Measurements from ENCODE around the gene CDH20. TPM values are rescaled to one million over a fixed set of nuclear protein-coding genes. Genes with fewer than 3 reads are reported as not detected.

Gene CDH20
- 0.09 TPM for total RNA-seq
- 0.21 TPM for polyA plus RNA-seq
- long read RNA-seq, donor 1: 0 reads
- long read RNA-seq, donor 2: 0 reads
- long read RNA-seq, donor 3: 0 reads
- long read RNA-seq, donor 4: 0 reads
- long read RNA-seq, donor 5: 0 reads
- long read RNA-seq, donor 6: 0 reads
- long read RNA-seq, donor 7: 0 reads
- long read RNA-seq, donor 8: 0 reads
- long read RNA-seq, donor 9, partial matches to known transcripts: 0 of 1 reads
- long read RNA-seq, donor 9, other reads (novel, unspliced or antisense): 0 of 1 reads
- long read RNA-seq, donor 10: 0 reads

DNA sequence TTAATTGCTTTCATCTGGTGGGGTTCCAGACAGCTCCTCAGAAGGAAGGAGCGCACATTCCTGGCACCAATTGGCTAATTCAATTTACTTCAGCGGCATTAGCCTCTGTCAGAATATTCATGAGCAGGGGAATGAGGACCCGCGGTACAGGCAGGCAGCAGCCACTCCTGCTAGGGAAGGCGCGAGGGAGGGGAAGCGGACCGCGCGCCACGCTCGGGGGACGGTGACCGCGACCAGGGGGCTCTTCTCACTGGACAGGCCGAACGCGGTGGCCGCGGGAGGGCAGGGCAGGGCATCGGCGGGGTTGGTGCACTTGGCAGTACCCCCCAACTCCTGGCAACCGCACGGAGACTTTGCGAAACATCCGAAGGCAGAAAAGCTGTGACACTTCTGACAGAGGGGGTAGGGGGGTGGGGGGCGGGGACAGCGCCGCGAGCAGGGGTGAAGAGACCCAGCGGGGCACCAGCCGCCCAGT, at the start of gene CDH20:
Gene CDH20, plus strand, starts transcription at position 160 of the 475 bp plus-strand sequence.
- peaks cover 17 to 38% of the 10 kb centered on the region in 2 donors for H3K27me3 ChIP-seq (ENCODE audit: control insufficient read depth in 2 of 2, insufficient read depth in 1 of 2, low read length in 1 of 2)
- 5% methylated on average over 32 of the region's 32 CpGs for WGBS
- H3K9me3 ChIP-seq (ENCODE audit: control insufficient read depth in 2 of 2, insufficient read depth in 1 of 2, low read length in 1 of 2): no peaks in the 10 kb centered on the region
- no peak for DNase-seq (ENCODE audit: low read depth in 6 of 9, low spot score in 9 of 9)
- no peaks in the 10 kb centered on the region for H3K36me3 ChIP-seq (ENCODE audit: control insufficient read depth in 2 of 2, insufficient read depth in 2 of 2, low read length in 1 of 2)
- H3K4me1 ChIP-seq (ENCODE audit: control insufficient read depth in 2 of 2, insufficient read depth in 2 of 2, low read length in 2 of 2): no peaks in the 10 kb centered on the region
- H3K27ac ChIP-seq (ENCODE audit: low read depth in 1 of 2, low read length in 1 of 2): no peak within 1 kb of the TSS
- H3K4me3 ChIP-seq (ENCODE audit: low read length in 2 of 2): no peak within 1 kb of the TSS

DNA sequence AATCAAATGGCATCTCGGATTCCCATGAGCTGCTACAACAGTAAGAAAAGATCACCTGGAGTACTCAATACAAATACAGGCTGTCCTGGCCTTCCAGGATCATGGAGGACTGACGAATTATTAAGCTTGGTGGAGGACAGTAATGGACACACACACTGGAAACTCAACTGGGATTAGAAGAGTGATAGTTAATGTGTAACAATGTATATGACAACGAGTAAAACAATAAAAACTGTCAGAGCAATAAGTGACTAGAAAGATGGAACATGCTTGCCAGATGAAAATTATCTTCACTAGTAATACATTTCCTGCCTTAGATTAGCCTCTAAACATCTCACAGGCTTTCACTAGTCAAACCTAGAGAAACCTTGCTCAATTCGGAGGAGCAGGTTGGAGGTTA, 49.2 kb upstream of the CDH20 start:
- Histone ChIP-seq H3K9me3 (ENCODE audit: control insufficient read depth in 2 of 2, insufficient read depth in 1 of 2, low read length in 1 of 2) (no peaks in the 10 kb centered on the region), H3K27me3 (ENCODE audit: control insufficient read depth in 2 of 2, insufficient read depth in 1 of 2, low read length in 1 of 2) (no peaks in the 10 kb centered on the region), H3K4me1 (ENCODE audit: control insufficient read depth in 2 of 2, insufficient read depth in 2 of 2, low read length in 2 of 2) (no peaks in the 10 kb centered on the region), H3K36me3 (ENCODE audit: control insufficient read depth in 2 of 2, insufficient read depth in 2 of 2, low read length in 1 of 2) (no peaks in the 10 kb centered on the region), H3K4me3 (ENCODE audit: low read length in 2 of 2) (no peak overlapping the region), H3K27ac (ENCODE audit: low read depth in 1 of 2, low read length in 1 of 2) (no peak overlapping the region)
- 93% methylated on average over 4 of the region's 4 CpGs for WGBS
- DNase-seq (ENCODE audit: low read depth in 6 of 9, low spot score in 9 of 9): no peak

DNA sequence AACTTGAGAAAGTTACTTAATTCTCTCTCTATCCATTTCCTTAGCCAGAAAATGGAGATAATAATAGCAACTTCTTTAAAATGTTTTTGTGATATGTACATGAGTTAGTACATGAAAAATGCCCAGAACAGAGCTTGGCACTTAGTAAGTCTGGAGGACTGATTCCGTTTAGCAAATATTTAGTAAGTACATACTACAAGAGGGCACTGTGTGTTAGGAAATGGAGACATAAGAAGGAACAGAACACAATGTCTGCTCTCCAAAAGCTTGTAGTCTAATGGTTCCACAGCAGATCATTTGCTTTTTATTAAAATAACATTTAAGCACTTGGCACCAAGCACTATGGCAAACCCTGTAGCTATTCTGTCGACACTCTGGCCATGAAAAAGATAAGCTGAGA, 47.5 kb upstream of the CDH20 start:
- no peaks in the 10 kb centered on the region for H3K36me3 ChIP-seq (ENCODE audit: control insufficient read depth in 2 of 2, insufficient read depth in 2 of 2, low read length in 1 of 2)
- H3K4me3 ChIP-seq (ENCODE audit: low read length in 2 of 2): no peak overlapping the region
- DNase-seq (ENCODE audit: low read depth in 6 of 9, low spot score in 9 of 9): no peak
- no peak overlapping the region for H3K27ac ChIP-seq (ENCODE audit: low read depth in 1 of 2, low read length in 1 of 2)
- no peaks in the 10 kb centered on the region for H3K9me3 ChIP-seq (ENCODE audit: control insufficient read depth in 2 of 2, insufficient read depth in 1 of 2, low read length in 1 of 2)
- 94% methylated on average over 2 of the region's 2 CpGs for WGBS
- no peaks in the 10 kb centered on the region for H3K4me1 ChIP-seq (ENCODE audit: control insufficient read depth in 2 of 2, insufficient read depth in 2 of 2, low read length in 2 of 2)
- no peaks in the 10 kb centered on the region for H3K27me3 ChIP-seq (ENCODE audit: control insufficient read depth in 2 of 2, insufficient read depth in 1 of 2, low read length in 1 of 2)

DNA sequence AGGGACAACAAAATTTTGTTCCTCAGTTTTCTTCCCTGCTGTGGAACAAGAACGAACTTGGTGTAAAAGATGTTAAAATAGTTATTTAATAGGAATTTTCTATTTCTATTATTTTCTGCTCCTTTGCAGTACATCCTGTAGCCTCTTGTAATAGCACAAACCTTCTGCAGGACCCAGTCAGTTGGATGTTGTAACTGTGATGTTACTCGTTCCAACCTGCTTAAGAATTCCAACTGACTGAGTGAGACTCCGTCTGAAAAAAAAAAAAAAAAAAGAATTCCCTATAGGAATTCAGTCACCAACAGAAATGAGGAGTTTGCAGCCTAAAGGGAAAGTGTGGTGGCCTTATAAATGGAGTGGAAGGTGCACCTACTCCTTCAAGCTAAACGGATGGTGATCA, 46.4 kb upstream of the CDH20 start:
- no peak overlapping the region for H3K27ac ChIP-seq (ENCODE audit: low read depth in 1 of 2, low read length in 1 of 2)
- H3K36me3 ChIP-seq (ENCODE audit: control insufficient read depth in 2 of 2, insufficient read depth in 2 of 2, low read length in 1 of 2): no peaks in the 10 kb centered on the region
- H3K4me3 ChIP-seq (ENCODE audit: low read length in 2 of 2): no peak overlapping the region
- H3K27me3 ChIP-seq (ENCODE audit: control insufficient read depth in 2 of 2, insufficient read depth in 1 of 2, low read length in 1 of 2): no peaks in the 10 kb centered on the region
- DNase-seq (ENCODE audit: low read depth in 6 of 9, low spot score in 9 of 9): no peak
- 89% methylated on average over 4 of the region's 4 CpGs for WGBS
- H3K9me3 ChIP-seq (ENCODE audit: control insufficient read depth in 2 of 2, insufficient read depth in 1 of 2, low read length in 1 of 2): no peaks in the 10 kb centered on the region
- no peaks in the 10 kb centered on the region for H3K4me1 ChIP-seq (ENCODE audit: control insufficient read depth in 2 of 2, insufficient read depth in 2 of 2, low read length in 2 of 2)

GRCh38 chr18:61290616-61291015, 42.6 kb upstream of the CDH20 start:
- H3K27me3 ChIP-seq (ENCODE audit: control insufficient read depth in 2 of 2, insufficient read depth in 1 of 2, low read length in 1 of 2): no peaks in the 10 kb centered on the region
- no peaks in the 10 kb centered on the region for H3K4me1 ChIP-seq (ENCODE audit: control insufficient read depth in 2 of 2, insufficient read depth in 2 of 2, low read length in 2 of 2)
- H3K36me3 ChIP-seq (ENCODE audit: control insufficient read depth in 2 of 2, insufficient read depth in 2 of 2, low read length in 1 of 2): no peaks in the 10 kb centered on the region
- H3K9me3 ChIP-seq (ENCODE audit: control insufficient read depth in 2 of 2, insufficient read depth in 1 of 2, low read length in 1 of 2): no peaks in the 10 kb centered on the region
- H3K4me3 ChIP-seq (ENCODE audit: low read length in 2 of 2): no peak overlapping the region
- DNase-seq (ENCODE audit: low read depth in 6 of 9, low spot score in 9 of 9): no peak
- WGBS: 87% methylated on average over 5 of the region's 5 CpGs
- H3K27ac ChIP-seq (ENCODE audit: low read depth in 1 of 2, low read length in 1 of 2): no peak overlapping the region

GRCh38 chr18:61292280-61293035, 40.8 kb upstream of the CDH20 start:
- DNase-seq (ENCODE audit: low read depth in 6 of 9, low spot score in 9 of 9): no peak
- H3K36me3 ChIP-seq (ENCODE audit: control insufficient read depth in 2 of 2, insufficient read depth in 2 of 2, low read length in 1 of 2): no peaks in the 10 kb centered on the region
- H3K9me3 ChIP-seq (ENCODE audit: control insufficient read depth in 2 of 2, insufficient read depth in 1 of 2, low read length in 1 of 2): no peaks in the 10 kb centered on the region
- H3K27me3 ChIP-seq (ENCODE audit: control insufficient read depth in 2 of 2, insufficient read depth in 1 of 2, low read length in 1 of 2): no peaks in the 10 kb centered on the region
- H3K27ac ChIP-seq (ENCODE audit: low read depth in 1 of 2, low read length in 1 of 2): no peak overlapping the region
- H3K4me1 ChIP-seq (ENCODE audit: control insufficient read depth in 2 of 2, insufficient read depth in 2 of 2, low read length in 2 of 2): no peaks in the 10 kb centered on the region
- WGBS: 92% methylated on average over 4 of the region's 4 CpGs
- no peak overlapping the region for H3K4me3 ChIP-seq (ENCODE audit: low read length in 2 of 2)

DNA sequence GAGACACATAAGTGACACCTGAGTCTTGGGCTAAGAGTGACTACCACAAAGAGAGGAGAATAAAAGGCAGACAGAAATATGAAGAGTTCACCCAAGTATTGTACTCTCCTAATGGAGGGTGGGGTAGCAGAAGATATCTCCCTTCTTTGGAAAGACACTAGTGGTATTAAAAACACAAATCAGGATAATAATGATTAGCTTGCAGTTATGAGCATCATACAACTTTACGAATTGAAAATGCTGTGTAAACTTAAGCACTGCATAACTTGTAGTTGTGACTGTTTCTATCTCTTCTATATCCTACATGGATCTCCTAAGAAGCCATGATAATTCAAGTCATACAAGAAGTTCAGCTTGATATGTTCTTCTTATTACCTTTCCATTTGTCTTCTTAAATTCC, 38.1 kb upstream of the CDH20 start:
- Histone ChIP-seq H3K4me3 (ENCODE audit: low read length in 2 of 2) (no peak overlapping the region), H3K9me3 (ENCODE audit: control insufficient read depth in 2 of 2, insufficient read depth in 1 of 2, low read length in 1 of 2) (no peaks in the 10 kb centered on the region), H3K36me3 (ENCODE audit: control insufficient read depth in 2 of 2, insufficient read depth in 2 of 2, low read length in 1 of 2) (no peaks in the 10 kb centered on the region), H3K27ac (ENCODE audit: low read depth in 1 of 2, low read length in 1 of 2) (no peak overlapping the region), H3K4me1 (ENCODE audit: control insufficient read depth in 2 of 2, insufficient read depth in 2 of 2, low read length in 2 of 2) (no peaks in the 10 kb centered on the region), H3K27me3 (ENCODE audit: control insufficient read depth in 2 of 2, insufficient read depth in 1 of 2, low read length in 1 of 2) (no peaks in the 10 kb centered on the region)
- DNase-seq (ENCODE audit: low read depth in 6 of 9, low spot score in 9 of 9): no peak
- WGBS: 97% methylated on average over 1 of the region's 1 CpG

- 96% methylated on average over 3 of the region's 3 CpGs for WGBS
- no peak overlapping the region for H3K4me3 ChIP-seq (ENCODE audit: low read length in 2 of 2)
- H3K27me3 ChIP-seq (ENCODE audit: control insufficient read depth in 2 of 2, insufficient read depth in 1 of 2, low read length in 1 of 2): no peaks in the 10 kb centered on the region
- no peak overlapping the region for H3K27ac ChIP-seq (ENCODE audit: low read depth in 1 of 2, low read length in 1 of 2)
- no peaks in the 10 kb centered on the region for H3K36me3 ChIP-seq (ENCODE audit: control insufficient read depth in 2 of 2, insufficient read depth in 2 of 2, low read length in 1 of 2)
- no peak for DNase-seq (ENCODE audit: low read depth in 6 of 9, low spot score in 9 of 9)
- H3K9me3 ChIP-seq (ENCODE audit: control insufficient read depth in 2 of 2, insufficient read depth in 1 of 2, low read length in 1 of 2): no peaks in the 10 kb centered on the region
- no peaks in the 10 kb centered on the region for H3K4me1 ChIP-seq (ENCODE audit: control insufficient read depth in 2 of 2, insufficient read depth in 2 of 2, low read length in 2 of 2)
Observed at GRCh38 chr18:61308004-61308403, 25.2 kb upstream of the CDH20 start.

- Histone ChIP-seq H3K27me3 (ENCODE audit: control insufficient read depth in 2 of 2, insufficient read depth in 1 of 2, low read length in 1 of 2) (no peaks in the 10 kb centered on the region), H3K9me3 (ENCODE audit: control insufficient read depth in 2 of 2, insufficient read depth in 1 of 2, low read length in 1 of 2) (no peaks in the 10 kb centered on the region), H3K27ac (ENCODE audit: low read depth in 1 of 2, low read length in 1 of 2) (no peak overlapping the region), H3K36me3 (ENCODE audit: control insufficient read depth in 2 of 2, insufficient read depth in 2 of 2, low read length in 1 of 2) (no peaks in the 10 kb centered on the region), H3K4me1 (ENCODE audit: control insufficient read depth in 2 of 2, insufficient read depth in 2 of 2, low read length in 2 of 2) (no peaks in the 10 kb centered on the region), H3K4me3 (ENCODE audit: low read length in 2 of 2) (no peak overlapping the region)
- peak in 1 of 9 donors; percentile 4 for DNase-seq (ENCODE audit: low read depth in 6 of 9, low spot score in 9 of 9)
- WGBS: 88% methylated on average over 11 of the region's 11 CpGs
Observed at GRCh38 chr18:61308795-61309393, 24.3 kb upstream of the CDH20 start.

Measured in thymus (tissue), 14 donors.